ENCODE data around the gene GPR33. TPM values are rescaled to one million over a fixed set of nuclear protein-coding genes. Genes with fewer than 3 reads are reported as not detected.
"Not testable (repeated sequence)": the region's sequence is repeated elsewhere in the genome, so short reads cannot be mapped to it uniquely, and the experiment has no call there.

The GPR33 gene
- total RNA-seq, 4 donors from 2014 or later: not detected

- TF ChIP-seq CTCF (IDR thresholded peaks at IDR 0.05): no peak
- TF ChIP-seq POLR2A (IDR thresholded peaks at IDR 0.05): no peak
Measured at GRCh38 chr14:31440280-31440679, 47.6 kb downstream of the GPR33 start.

GRCh38 chr14:31439561-31439960, 48.3 kb downstream of the GPR33 start:
- Histone ChIP-seq H3K4me1 (peaks cover 0 to 9% (median 1%) of the 10 kb centered on the region in 3 donors), H3K27me3 (no peaks in the 10 kb centered on the region), H3K36me3 (no peaks in the 10 kb centered on the region), H3K27ac (no peak overlapping the region), H3K4me3 (no peak overlapping the region), H3K9me3 (no peaks in the 10 kb centered on the region)
- WGBS, 2 donors: 50 to 57% methylated on average over 2 of the region's 2 CpGs
- TF ChIP-seq CTCF (IDR thresholded peaks at IDR 0.05) (no peak), POLR2A (IDR thresholded peaks at IDR 0.05) (no peak)
- no peak for DNase-seq
- intact Hi-C loops (cut with DNase I): no loop called here

More at GRCh38 chr14:31440280-31440679, 47.6 kb downstream of the GPR33 start:
- H3K4me3 ChIP-seq: no peak overlapping the region
- H3K27ac ChIP-seq: no peak overlapping the region
- no peaks in the 10 kb centered on the region for H3K9me3 ChIP-seq
- peaks cover 0 to 5% (median 0%) of the 10 kb centered on the region in 3 donors for H3K4me1 ChIP-seq
- peaks cover 0 to 3% (median 0%) of the 10 kb centered on the region in 3 donors for H3K36me3 ChIP-seq
- no peak for DNase-seq
- intact Hi-C loops (cut with DNase I): no loop called here
- no peaks in the 10 kb centered on the region for H3K27me3 ChIP-seq

DNA sequence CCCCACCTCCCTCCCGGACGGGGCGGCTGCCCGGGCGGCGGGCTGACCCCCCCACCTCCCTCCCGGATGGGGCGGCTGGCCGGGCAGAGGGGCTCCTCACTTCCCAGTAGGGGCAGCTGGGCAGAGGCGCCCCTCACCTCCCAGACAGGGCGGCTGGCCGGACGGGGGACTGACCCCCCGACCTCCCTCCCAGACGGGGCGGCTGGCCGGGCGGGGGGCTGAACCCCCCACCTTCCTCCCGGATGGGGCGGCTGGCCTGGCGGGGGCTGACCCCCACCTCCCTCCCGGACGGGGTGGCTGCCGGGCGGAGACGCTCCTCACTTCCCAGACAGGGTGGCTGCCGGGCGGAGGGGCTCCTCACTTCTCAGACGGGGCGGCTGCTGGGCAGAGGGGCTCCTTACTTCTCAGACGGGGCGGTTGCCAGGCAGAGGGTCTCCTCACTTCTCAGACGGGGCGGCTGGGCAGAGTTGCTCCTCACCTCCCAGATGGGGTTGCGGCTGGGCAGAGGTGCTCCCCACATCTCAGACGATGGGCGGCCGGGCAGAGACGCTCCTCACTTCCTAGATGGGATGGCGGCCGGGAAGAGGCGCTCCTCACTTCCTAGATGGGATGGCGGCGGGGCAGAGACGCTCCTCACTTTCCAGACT, 50.7 kb downstream of the GPR33 start:
- intact Hi-C loops (cut with DNase I); H3K27ac ChIP-seq; H3K36me3 ChIP-seq; H3K9me3 ChIP-seq; DNase-seq; H3K4me1 ChIP-seq; H3K27me3 ChIP-seq; H3K4me3 ChIP-seq: not testable (repeated sequence)
- no CpG with 5 or more reads among the region's 45 CpGs for WGBS, 2 donors

- DNase-seq: no peak
- Histone ChIP-seq H3K9me3 (no peaks in the 10 kb centered on the region), H3K4me1 (peaks cover 0 to 4% (median 4%) of the 10 kb centered on the region in 3 donors), H3K27ac (peak overlapping the region in 1 of 4 donors; percentile 14), H3K27me3 (no peaks in the 10 kb centered on the region), H3K36me3 (no peaks in the 10 kb centered on the region), H3K4me3 (no peak overlapping the region)
- TF ChIP-seq CTCF (IDR thresholded peaks at IDR 0.05) (no peak), POLR2A (IDR thresholded peaks at IDR 0.05) (no peak)
- intact Hi-C loops (cut with DNase I): no loop called here
Measured at GRCh38 chr14:31435276-31435675, 52.6 kb downstream of the GPR33 start.

Other genes with a start within 250 kb of the GPR33 start
- 10 to 100 TPM; 14.2 to 26.6 (median 17.0) TPM for gene HEATR5A, start 67.5 kb downstream of the GPR33 start, total RNA-seq
- 10 to 100 TPM; 32.0 to 42.5 (median 34.8) TPM for gene DTD2, start 30.5 kb downstream of the GPR33 start, total RNA-seq
- gene NUBPL, start 73.4 kb upstream of the GPR33 start, total RNA-seq: 1 to 10 TPM; 2.9 to 8.4 (median 6.8) TPM

All from esophagus squamous epithelium (tissue), 5 donors.